Astrocyte of the cerebellum (primary cell): ENCODE measurements around the gene NPC2.

ENCODE experiments used
- DNase-seq: peaks from one replicate; pipeline ENCODE4 v3.0.0-alpha.2; 2011; ENCODE audit warnings: low read depth
- H3K4me3 ChIP-seq: 2 replicates; pipeline ENCODE4 v1.5.1; 2011; ENCODE audit warnings: mild to moderate bottlenecking, low read depth, low read length, moderate library complexity
- in situ Hi-C: cut with HindIII; loops from 2 replicates; pipeline ENCODE4 v1.10.0; 2017; ENCODE audit warnings: low sequenced_read_pairs
- TF ChIP-seq, protein P1 (sequence below): IDR thresholded peaks from 2 replicates; pipeline ENCODE4 v1.5.1; 2012; ENCODE audit warnings: low read length, low read depth, moderate library complexity, mild to moderate bottlenecking; ENCODE audit errors: missing control alignments

The NPC2 gene

DNA sequence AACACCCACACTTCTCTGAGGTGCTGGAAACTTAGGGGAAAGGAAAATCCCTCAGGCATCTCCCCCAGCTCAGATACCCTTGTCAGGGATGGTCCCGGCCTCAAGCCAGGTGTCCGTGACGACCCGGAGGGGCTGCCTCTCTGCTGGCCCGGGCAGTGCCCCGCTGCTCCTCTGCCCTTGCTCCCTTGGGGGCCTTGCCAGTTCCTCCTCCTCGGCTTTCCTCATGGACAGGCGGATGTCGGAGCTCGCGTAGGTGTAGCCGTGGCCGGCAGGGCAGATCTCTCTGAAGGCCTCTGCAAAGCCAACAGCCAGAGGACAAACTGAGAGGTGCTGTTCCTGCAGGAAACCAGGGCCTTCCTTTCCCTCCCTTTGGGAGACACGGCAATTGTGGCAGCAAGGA lies 35.3 kb upstream of the NPC2 start:
- DNase-seq: no peak
- TF ChIP-seq, protein P1, sequence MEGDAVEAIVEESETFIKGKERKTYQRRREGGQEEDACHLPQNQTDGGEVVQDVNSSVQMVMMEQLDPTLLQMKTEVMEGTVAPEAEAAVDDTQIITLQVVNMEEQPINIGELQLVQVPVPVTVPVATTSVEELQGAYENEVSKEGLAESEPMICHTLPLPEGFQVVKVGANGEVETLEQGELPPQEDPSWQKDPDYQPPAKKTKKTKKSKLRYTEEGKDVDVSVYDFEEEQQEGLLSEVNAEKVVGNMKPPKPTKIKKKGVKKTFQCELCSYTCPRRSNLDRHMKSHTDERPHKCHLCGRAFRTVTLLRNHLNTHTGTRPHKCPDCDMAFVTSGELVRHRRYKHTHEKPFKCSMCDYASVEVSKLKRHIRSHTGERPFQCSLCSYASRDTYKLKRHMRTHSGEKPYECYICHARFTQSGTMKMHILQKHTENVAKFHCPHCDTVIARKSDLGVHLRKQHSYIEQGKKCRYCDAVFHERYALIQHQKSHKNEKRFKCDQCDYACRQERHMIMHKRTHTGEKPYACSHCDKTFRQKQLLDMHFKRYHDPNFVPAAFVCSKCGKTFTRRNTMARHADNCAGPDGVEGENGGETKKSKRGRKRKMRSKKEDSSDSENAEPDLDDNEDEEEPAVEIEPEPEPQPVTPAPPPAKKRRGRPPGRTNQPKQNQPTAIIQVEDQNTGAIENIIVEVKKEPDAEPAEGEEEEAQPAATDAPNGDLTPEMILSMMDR: no peak
- in situ Hi-C loops: no loop called here
- H3K4me3 ChIP-seq: no peak overlapping the region

DNA sequence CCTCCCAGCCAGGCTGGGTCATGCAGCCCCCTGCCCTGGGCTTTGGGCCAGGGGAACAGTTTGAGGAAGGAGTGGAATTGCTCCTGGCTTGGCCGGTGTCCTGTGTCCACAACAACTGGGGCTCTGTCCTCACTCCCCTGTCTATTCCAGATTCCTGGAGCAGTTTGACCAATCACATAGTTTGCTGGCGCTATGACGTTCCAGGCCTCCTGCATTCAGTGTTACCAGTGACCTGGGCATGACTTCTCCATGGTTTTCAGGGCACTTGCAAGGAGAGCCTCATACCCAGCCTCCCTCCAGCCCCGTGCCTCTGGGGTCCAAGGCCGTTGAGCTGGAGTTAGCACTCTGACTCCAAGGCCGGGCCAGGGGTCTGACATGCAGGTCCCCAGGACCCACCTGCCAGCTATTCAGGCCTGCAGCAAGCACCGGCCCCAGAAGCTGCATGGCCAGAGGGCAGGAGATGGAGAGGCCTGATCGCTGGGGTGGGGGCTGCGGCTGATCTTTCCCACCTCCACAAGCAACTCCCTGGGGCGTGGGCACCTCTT lies 34.7 kb upstream of the NPC2 start:
- H3K4me3 ChIP-seq: no peak overlapping the region
- TF ChIP-seq, protein P1: no peak
- DNase-seq: no peak
- in situ Hi-C loops: no loop called here

DNA sequence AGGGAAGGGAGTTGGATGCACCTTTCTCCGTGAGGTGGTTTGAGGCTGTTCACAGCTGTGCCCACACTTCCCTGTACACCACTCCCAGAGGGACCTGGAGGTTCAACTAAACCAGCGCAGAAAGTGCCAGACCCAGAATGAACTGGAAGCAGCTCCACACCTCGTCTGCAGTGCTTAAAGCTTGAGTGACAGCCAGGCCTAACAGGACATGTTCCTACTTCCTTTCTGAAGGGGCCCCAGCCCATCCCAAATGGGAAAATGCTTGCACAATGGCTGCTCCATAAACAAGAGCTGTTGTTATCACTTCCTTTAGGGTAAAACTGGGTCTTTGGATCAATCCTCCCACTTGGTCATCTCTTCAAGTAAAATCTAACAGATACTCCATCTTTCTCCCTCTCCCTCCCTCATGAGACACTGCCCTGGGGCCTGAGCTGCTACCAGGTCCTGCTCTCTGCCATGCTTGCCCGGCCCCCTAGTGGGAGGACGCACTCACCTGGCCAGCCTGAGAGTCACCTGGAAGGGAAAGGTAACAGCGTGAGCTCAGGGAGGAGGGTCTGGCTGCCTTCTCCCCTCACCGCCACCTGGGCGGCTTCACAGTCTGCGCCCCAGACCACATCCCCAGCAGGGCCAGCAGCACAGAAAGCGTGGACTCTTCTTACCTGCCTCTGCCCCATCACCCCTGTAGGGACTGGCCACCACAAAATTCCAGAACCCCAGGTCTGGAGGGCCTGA lies 33.9 kb upstream of the NPC2 start:
- TF ChIP-seq, protein P1: no peak
- in situ Hi-C loops: no loop called here
- DNase-seq: no peak
- no peak overlapping the region for H3K4me3 ChIP-seq

DNA sequence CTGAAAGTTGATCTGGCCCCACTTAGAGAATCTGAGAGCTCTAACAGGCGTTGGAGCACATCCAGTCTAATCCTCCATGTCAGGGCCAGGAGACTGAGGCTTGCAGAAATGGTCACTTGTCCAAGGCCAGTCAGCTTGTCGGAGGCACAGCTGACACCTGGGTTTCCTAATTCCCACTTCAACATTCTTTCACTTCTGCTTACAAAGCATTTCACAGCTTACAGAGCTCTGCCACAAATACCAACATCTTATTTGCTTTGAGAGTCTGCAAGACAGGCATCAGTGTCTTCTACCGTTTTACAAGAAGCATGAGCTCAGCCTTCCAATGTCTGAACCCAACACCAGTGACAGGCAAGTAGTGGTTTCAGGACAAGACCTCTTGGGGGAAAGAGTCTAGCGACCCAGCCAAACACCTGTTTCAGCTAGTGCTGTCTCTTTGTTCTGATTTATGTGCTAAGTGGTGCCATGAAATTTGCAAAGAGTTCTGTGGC lies 32.3 kb upstream of the NPC2 start:
- in situ Hi-C loops: no loop called here
- no peak overlapping the region for H3K4me3 ChIP-seq
- DNase-seq: no peak
- TF ChIP-seq, protein P1: no peak

- TF ChIP-seq, protein P1: no peak
- DNase-seq: no peak
- H3K4me3 ChIP-seq: no peak overlapping the region
- in situ Hi-C loops: no loop called here
Measured at GRCh38 chr14:74524812-74525135, 31.7 kb upstream of the NPC2 start.

- in situ Hi-C loops: no loop called here
- TF ChIP-seq, protein P1: no peak
- H3K4me3 ChIP-seq: no peak overlapping the region
- no peak for DNase-seq
Measured at GRCh38 chr14:74524076-74524811, 31.1 kb upstream of the NPC2 start.
